ENCODE measurements around the gene ELMO2.

ELMO2 gene

DNA sequence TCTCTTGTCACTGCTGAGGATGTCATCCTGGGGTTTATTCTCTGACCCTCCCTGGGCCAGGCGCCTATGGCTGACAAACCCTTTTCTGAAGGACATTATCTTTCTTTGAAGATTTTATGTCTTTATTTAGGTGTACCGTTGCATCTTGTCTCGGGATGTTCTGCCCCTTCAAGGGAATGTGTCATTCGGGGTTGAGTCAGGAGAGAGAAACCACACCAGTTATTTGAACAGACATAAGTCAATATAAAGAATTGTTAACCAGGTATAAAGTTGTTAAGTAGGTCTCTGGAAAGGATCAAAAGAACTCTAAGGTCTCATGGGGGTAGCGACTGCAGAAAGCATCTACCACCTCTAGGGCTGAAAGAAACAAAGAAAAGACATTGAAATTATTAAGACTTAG lies 8.2 kb upstream of the ELMO2 start:
- TF ChIP-seq TAF1 (IDR thresholded peaks at IDR 0.05; ENCODE audit: low read depth) (no peak), MAX (IDR thresholded peaks at IDR 0.05) (no peak), REST (IDR thresholded peaks at IDR 0.05; ENCODE audit: low read depth) (no peak), RAD21 (IDR thresholded peaks at IDR 0.05; ENCODE audit: low read depth) (no peak), NFIC (IDR thresholded peaks at IDR 0.05) (no peak), CREB1 (IDR thresholded peaks at IDR 0.05; ENCODE audit: low read depth) (no peak), FOXM1 (IDR thresholded peaks at IDR 0.05; ENCODE audit: borderline replicate concordance, low read depth) (no peak), TEAD4 (IDR thresholded peaks at IDR 0.05) (no peak), YY1 (IDR thresholded peaks at IDR 0.05; ENCODE audit: low read depth) (no peak), TCF12 (IDR thresholded peaks at IDR 0.05; ENCODE audit: low read depth) (no peak)
- TF ChIP-seq, protein P1, sequence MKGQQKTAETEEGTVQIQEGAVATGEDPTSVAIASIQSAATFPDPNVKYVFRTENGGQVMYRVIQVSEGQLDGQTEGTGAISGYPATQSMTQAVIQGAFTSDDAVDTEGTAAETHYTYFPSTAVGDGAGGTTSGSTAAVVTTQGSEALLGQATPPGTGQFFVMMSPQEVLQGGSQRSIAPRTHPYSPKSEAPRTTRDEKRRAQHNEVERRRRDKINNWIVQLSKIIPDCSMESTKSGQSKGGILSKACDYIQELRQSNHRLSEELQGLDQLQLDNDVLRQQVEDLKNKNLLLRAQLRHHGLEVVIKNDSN (IDR thresholded peaks at IDR 0.05): no peak

- TF ChIP-seq EGR1 (IDR thresholded peaks at IDR 0.05) (no peak), CEBPB (IDR thresholded peaks at IDR 0.05) (no peak), EP300 (IDR thresholded peaks at IDR 0.05; ENCODE audit: borderline replicate concordance) (no peak), FOXM1 (IDR thresholded peaks at IDR 0.05; ENCODE audit: borderline replicate concordance, low read depth) (no peak)
Measured at GRCh38 chr20:46411637-46412036, 5.2 kb upstream of the ELMO2 start.

- TF ChIP-seq YY1 (IDR thresholded peaks at IDR 0.05; ENCODE audit: low read depth) (no peak), FOXM1 (IDR thresholded peaks at IDR 0.05; ENCODE audit: borderline replicate concordance, low read depth) (no peak), REST (IDR thresholded peaks at IDR 0.05; ENCODE audit: low read depth) (no peak), EP300 (IDR thresholded peaks at IDR 0.05; ENCODE audit: borderline replicate concordance) (no peak), TAF1 (IDR thresholded peaks at IDR 0.05; ENCODE audit: low read depth) (no peak), CEBPB (IDR thresholded peaks at IDR 0.05) (no peak), EGR1 (IDR thresholded peaks at IDR 0.05) (no peak), ZBTB7A (IDR thresholded peaks at IDR 0.05; ENCODE audit: low read depth) (no peak), RAD21 (IDR thresholded peaks at IDR 0.05; ENCODE audit: low read depth) (no peak), NFIC (IDR thresholded peaks at IDR 0.05) (no peak), MAX (IDR thresholded peaks at IDR 0.05) (no peak), TEAD4 (IDR thresholded peaks at IDR 0.05) (no peak), TCF12 (IDR thresholded peaks at IDR 0.05; ENCODE audit: low read depth) (no peak), CREB1 (IDR thresholded peaks at IDR 0.05; ENCODE audit: low read depth) (no peak)
- TF ChIP-seq, protein P1 (IDR thresholded peaks at IDR 0.05): no peak
Measured at GRCh38 chr20:46408281-46408731, 1.9 kb upstream of the ELMO2 start.

DNA sequence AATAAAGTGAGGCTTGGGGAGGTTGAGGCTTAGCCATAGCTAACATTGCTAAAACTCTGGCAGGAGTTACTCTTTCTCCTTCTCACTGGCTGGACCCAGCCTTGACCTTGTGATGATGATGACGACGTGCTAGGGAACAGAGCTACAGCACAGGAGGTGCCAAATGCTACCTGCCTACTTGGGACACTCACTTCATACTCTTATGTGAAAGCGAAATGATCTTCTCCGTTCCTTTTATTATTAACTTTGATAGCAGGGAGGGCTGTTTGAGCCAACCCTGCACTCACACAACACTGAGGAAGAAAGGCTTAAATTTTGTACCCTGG lies 1.2 kb upstream of the ELMO2 start:
- no peak for TF ChIP-seq NFIC (IDR thresholded peaks at IDR 0.05)
- no peak for TF ChIP-seq CEBPB (IDR thresholded peaks at IDR 0.05)
- TF ChIP-seq TCF12 (IDR thresholded peaks at IDR 0.05; ENCODE audit: low read depth): no peak
- no peak for TF ChIP-seq RAD21 (IDR thresholded peaks at IDR 0.05; ENCODE audit: low read depth)
- TF ChIP-seq REST (IDR thresholded peaks at IDR 0.05; ENCODE audit: low read depth): no peak
- no peak for TF ChIP-seq TAF1 (IDR thresholded peaks at IDR 0.05; ENCODE audit: low read depth)
- no peak for TF ChIP-seq YY1 (IDR thresholded peaks at IDR 0.05; ENCODE audit: low read depth)
- TF ChIP-seq, protein P1 (IDR thresholded peaks at IDR 0.05): no peak
- no peak for TF ChIP-seq ZBTB7A (IDR thresholded peaks at IDR 0.05; ENCODE audit: low read depth)
- TF ChIP-seq EGR1 (IDR thresholded peaks at IDR 0.05): no peak

All from Ishikawa (cell line).